ENCODE results near the gene B4GALNT1. TPM values are rescaled to one million over a fixed set of nuclear protein-coding genes. Genes with fewer than 3 reads are reported as not detected.

B4GALNT1 gene
- total and polyA plus RNA-seq, 2 of the 13 experiments (the other 11 are each of a cell fraction or from before 2014, with no cell fraction given) = 4.5 to 5.4 TPM

GRCh38 chr12:57620936-57621496 is 12.0 kb downstream of the B4GALNT1 start (continued):
- no peak for TF ChIP-seq PRDM10 (CRISPR knock-in tag; IDR thresholded peaks at IDR 0.05; ENCODE audit: low read depth)
- TF ChIP-seq KLF12 (CRISPR knock-in tag; IDR thresholded peaks at IDR 0.05; ENCODE audit: borderline replicate concordance) = no peak
- no peak for TF ChIP-seq ZGPAT (CRISPR knock-in tag; IDR thresholded peaks at IDR 0.05)
- no peak for TF ChIP-seq FOXK2 (IDR thresholded peaks at IDR 0.05)
- no peak for TF ChIP-seq RBM39 (IDR thresholded peaks at IDR 0.05; ENCODE audit: low read depth, low read length, poor library complexity, severe bottlenecking)
- TF ChIP-seq ZBTB2 (CRISPR knock-in tag; IDR thresholded peaks at IDR 0.05; ENCODE audit: low read depth) = no peak
- TF ChIP-seq ZNF775 (CRISPR knock-in tag; IDR thresholded peaks at IDR 0.05; ENCODE audit: borderline replicate concordance) = no peak
- TF ChIP-seq ZBTB26 (CRISPR knock-in tag; IDR thresholded peaks at IDR 0.05; ENCODE audit: borderline replicate concordance) = 0 out of 2 replicates have a peak, but pooled peaks have one; percentile 4
- TF ChIP-seq ZNF567 (CRISPR knock-in tag; IDR thresholded peaks at IDR 0.05; ENCODE audit: borderline replicate concordance) = no peak
- TF ChIP-seq ZNF335 (CRISPR knock-in tag; IDR thresholded peaks at IDR 0.05) = no peak; the same call in 1 of the 2 replicates
- TF ChIP-seq KMT2B (CRISPR knock-in tag; IDR thresholded peaks at IDR 0.05) = no peak
